HEK293 (cell line): ENCODE results near the gene DDR2.

Experiments
- CTCF ChIA-PET: fragments of 350-600 bp; formaldehyde crosslinking; extraction: SDS; loops from one replicate; lab custom pipeline; 2021; ENCODE audit warnings: antibody characterized with exemption; lab: Yijun Ruan, JAX
- POLR2A ChIA-PET: fragments of 300-600 bp; formaldehyde crosslinking; extraction: SDS; loops from one replicate; lab custom pipeline; 2020; ENCODE audit warnings: antibody characterized with exemption, inconsistent platforms; lab: Yijun Ruan, JAX
- H3K27ac ChIP-seq: fragments of 200-500 bp; sonication (Bioruptor generic); 2 replicates; pipeline ENCODE4 v1.5.1; 2014; ENCODE audit warnings: low read depth, low read length, control low read depth, inconsistent platforms; ENCODE audit errors: extremely low read depth
- H3K36me3 ChIP-seq, 2 experiments: fragments of 200-500 bp in 1 of 2; sonication (Bioruptor generic) in 1 of 2; 1 replicate in 1 of 2; 2 replicates in 1 of 2; pipeline ENCODE4 v1.5.1; 2014 to 2017; ENCODE audit warnings: inconsistent platforms in 2 of 2, low read length in 2 of 2; ENCODE audit not compliant: control insufficient read depth in 2 of 2, insufficient read depth in 1 of 2
- H3K4me1 ChIP-seq: fragments of 200-500 bp; sonication (Bioruptor generic); 2 replicates; pipeline ENCODE4 v1.5.1; 2014; ENCODE audit warnings: mild to moderate bottlenecking, low read length, inconsistent platforms; ENCODE audit not compliant: control insufficient read depth, insufficient read depth
- H3K4me3 ChIP-seq: 2 replicates; pipeline ENCODE4 v1.5.1; 2011; ENCODE audit warnings: low read depth, mild to moderate bottlenecking, control low read depth, low read length, moderate library complexity
- H3K9me3 ChIP-seq: fragments of 200-500 bp; sonication (Bioruptor generic); 2 replicates; pipeline ENCODE4 v1.5.1; 2014; ENCODE audit warnings: low read depth, low read length, inconsistent platforms; ENCODE audit not compliant: control insufficient read depth, insufficient read depth
- HIC1 ChIP-seq: fragments of 450-650 bp; formaldehyde crosslinking; IDR thresholded peaks from 2 replicates; pipeline ENCODE4 v1.5.1; 2016; ENCODE audit warnings: missing biosample characterization, missing genetic modification characterization
- KLF7 ChIP-seq: fragments of 450-650 bp; formaldehyde crosslinking; IDR thresholded peaks from 2 replicates; pipeline ENCODE4 v1.5.1; 2016; ENCODE audit warnings: missing biosample characterization, missing genetic modification characterization, borderline replicate concordance
- RBAK ChIP-seq: fragments of 450-650 bp; formaldehyde crosslinking; IDR thresholded peaks from 2 replicates; pipeline ENCODE4 v1.5.1; 2016; ENCODE audit warnings: missing biosample characterization, missing genetic modification characterization
- SETDB1 ChIP-seq: IDR thresholded peaks from one replicate; pipeline ENCODE4 v1.6.1; 2017; ENCODE audit warnings: mild to moderate bottlenecking, low read length, moderate library complexity, mixed read lengths; ENCODE audit not compliant: insufficient read length
- ZBTB44 ChIP-seq: fragments of 450-650 bp; IDR thresholded peaks from 2 replicates; pipeline ENCODE4 v1.5.1; 2018; ENCODE audit warnings: missing biosample characterization, mild to moderate bottlenecking, missing genetic modification characterization
- ZBTB49 ChIP-seq: fragments of 450-650 bp; formaldehyde crosslinking; IDR thresholded peaks from 2 replicates; pipeline ENCODE4 v1.5.1; 2016; ENCODE audit warnings: missing biosample characterization, missing genetic modification characterization, low read depth
- ZFHX2 ChIP-seq: fragments of 450-650 bp; formaldehyde crosslinking; conservative IDR thresholded peaks from 2 replicates; pipeline ENCODE4 v1.5.1; 2016; ENCODE audit warnings: missing biosample characterization, missing genetic modification characterization
- ZFP41 ChIP-seq: fragments of 450-650 bp; formaldehyde crosslinking; IDR thresholded peaks from 2 replicates; pipeline ENCODE4 v1.5.1; 2016; ENCODE audit warnings: missing biosample characterization, missing genetic modification characterization, borderline replicate concordance
- ZNF18 ChIP-seq: fragments of 450-650 bp; formaldehyde crosslinking; IDR thresholded peaks from 2 replicates; pipeline ENCODE4 v1.5.1; 2016; ENCODE audit warnings: missing biosample characterization, missing genetic modification characterization
- ZNF239 ChIP-seq: fragments of 450-650 bp; formaldehyde crosslinking; IDR thresholded peaks from 2 replicates; pipeline ENCODE4 v1.5.1; 2016; ENCODE audit warnings: missing biosample characterization, missing genetic modification characterization
- ZNF280C ChIP-seq: fragments of 450-650 bp; formaldehyde crosslinking; IDR thresholded peaks from 2 replicates; pipeline ENCODE4 v1.5.1; 2016; ENCODE audit warnings: missing biosample characterization, missing genetic modification characterization
- ZNF404 ChIP-seq: fragments of 450-650 bp; formaldehyde crosslinking; IDR thresholded peaks from 2 replicates; pipeline ENCODE4 v1.5.1; 2017; ENCODE audit warnings: missing biosample characterization, missing genetic modification characterization
- ZNF488 ChIP-seq: fragments of 450-650 bp; formaldehyde crosslinking; IDR thresholded peaks from 2 replicates; pipeline ENCODE4 v1.5.1; 2016; ENCODE audit warnings: missing biosample characterization, missing genetic modification characterization
- ZNF521 ChIP-seq: fragments of 450-650 bp; formaldehyde crosslinking; IDR thresholded peaks from 2 replicates; pipeline ENCODE4 v1.5.1; 2017; ENCODE audit warnings: missing biosample characterization, mild to moderate bottlenecking, missing genetic modification characterization
- ZNF624 ChIP-seq: fragments of 450-650 bp; formaldehyde crosslinking; IDR thresholded peaks from 2 replicates; pipeline ENCODE4 v1.5.1; 2017; ENCODE audit warnings: missing biosample characterization, missing genetic modification characterization
- ZNF645 ChIP-seq: fragments of 450-650 bp; formaldehyde crosslinking; IDR thresholded peaks from 2 replicates; pipeline ENCODE4; 2016; ENCODE audit warnings: missing biosample characterization, missing genetic modification characterization

DDR2 gene

GRCh38 chr1:162662013-162662412, 29.7 kb downstream of the DDR2 start (continued):
- no peak for TF ChIP-seq HIC1 (tag by site-specific recombination)
- TF ChIP-seq, all 188 proteins: peak for 0

GRCh38 chr1:162663086-162663485, 30.8 kb downstream of the DDR2 start:
- CTCF ChIA-PET: interaction anchor here (1.4 kb wide), 1 partner anchor 50 kb away, joined by 5 read pairs; no protein-coding TSS in a partner anchor
- no peak overlapping the region for H3K4me3 ChIP-seq
- POLR2A ChIA-PET: no interaction called here
- H3K4me1 ChIP-seq: no peaks in the 10 kb centered on the region
- no peaks in the 10 kb centered on the region for H3K36me3 ChIP-seq
- no peak for TF ChIP-seq RBAK
- no peak for TF ChIP-seq ZBTB44 (tag by site-specific recombination)
- TF ChIP-seq SETDB1: no peak
- TF ChIP-seq ZNF645 (tag by site-specific recombination): no peak
- no peaks in the 10 kb centered on the region for H3K9me3 ChIP-seq
- H3K27ac ChIP-seq: no peak overlapping the region

- no peaks in the 10 kb centered on the region for H3K4me1 ChIP-seq
- H3K27ac ChIP-seq: no peak overlapping the region
- CTCF ChIA-PET: interaction anchor here (1.4 kb wide), 1 partner anchor 50 kb away, joined by 5 read pairs; no protein-coding TSS in a partner anchor
- no peaks in the 10 kb centered on the region for H3K9me3 ChIP-seq
- POLR2A ChIA-PET: no interaction called here
- H3K36me3 ChIP-seq: no peaks in the 10 kb centered on the region
- no peak for TF ChIP-seq KLF7 (tag by site-specific recombination)
- TF ChIP-seq ZFHX2 (tag by site-specific recombination): peak; percentile 62
- H3K4me3 ChIP-seq: no peak overlapping the region
Observed at GRCh38 chr1:162663589-162664106, 31.4 kb downstream of the DDR2 start.

GRCh38 chr1:162666006-162666645, 33.9 kb downstream of the DDR2 start:
- Histone ChIP-seq H3K9me3 (no peaks in the 10 kb centered on the region), H3K27ac (no peak overlapping the region), H3K4me1 (no peaks in the 10 kb centered on the region), H3K36me3 (no peaks in the 10 kb centered on the region), H3K4me3 (no peak overlapping the region)
- ChIA-PET POLR2A (no interaction called here), CTCF (no interaction called here)
- TF ChIP-seq ZNF239 (tag by site-specific recombination) (no peak), ZFP41 (tag by site-specific recombination) (no peak), ZBTB49 (no peak), ZNF488 (no peak), ZNF18 (tag by site-specific recombination) (no peak), ZNF521 (tag by site-specific recombination) (no peak), ZNF624 (no peak), ZNF404 (tag by site-specific recombination) (no peak), ZNF280C (tag by site-specific recombination) (no peak)
